Spleen (tissue), 11 donors: ENCODE results near the gene KCNK13. TPM values are rescaled to one million over a fixed set of nuclear protein-coding genes. Genes with fewer than 3 reads are reported as not detected.

Experiments
- DNase-seq: peaks from one replicate; pipeline ENCODE4 v3.0.0-alpha.2; 2020
- H3K27ac ChIP-seq, 8 donors: fragments of 200-600 bp; sonication (generic) in 7 of 8; 1 replicate in 4 of 8; 2 replicates in 4 of 8; pipeline versions ENCODE4 v1.5.0 to v1.8.0; 2016 to 2021; ENCODE audit warnings: inconsistent platforms in 4 of 8, mild to moderate bottlenecking in 4 of 8, moderate library complexity in 1 of 8
- H3K27me3 ChIP-seq, 7 donors: fragments of 200-600 bp; sonication (generic) in 6 of 7; replicated peaks in 1 of 7; 1 replicate in 4 of 7; 2 replicates in 3 of 7; pipeline versions ENCODE4 v1.5.0 to v1.8.0; 2016 to 2021; ENCODE audit warnings: inconsistent platforms in 3 of 7, mild to moderate bottlenecking in 1 of 7
- H3K36me3 ChIP-seq, 6 donors: fragments of 200-600 bp; sonication (generic) in 5 of 6; 1 replicate in 4 of 6; 2 replicates in 2 of 6; pipeline versions ENCODE4 v1.5.0 to v1.8.0; 2016 to 2021; ENCODE audit warnings: inconsistent platforms in 2 of 6
- H3K4me1 ChIP-seq, 6 donors: fragments of 200-600 bp; sonication (generic) in 5 of 6; 1 replicate in 3 of 6; 2 replicates in 3 of 6; pipeline versions ENCODE4 v1.5.0 to v1.8.0; 2016 to 2021; ENCODE audit warnings: inconsistent platforms in 3 of 6
- H3K4me3 ChIP-seq, 8 donors: fragments of 200-600 bp; sonication (generic) in 7 of 8; 1 replicate in 4 of 8; 2 replicates in 4 of 8; pipeline versions ENCODE4 v1.5.0 to v1.8.0; 2016 to 2021; ENCODE audit warnings: inconsistent platforms in 4 of 8, mild to moderate bottlenecking in 4 of 8, moderate library complexity in 2 of 8
- H3K9me3 ChIP-seq, 8 donors: fragments of 200-600 bp; sonication (generic) in 7 of 8; 1 replicate in 4 of 8; 2 replicates in 4 of 8; pipeline versions ENCODE4 v1.5.0 to v1.8.0; 2016 to 2021; ENCODE audit warnings: inconsistent platforms in 4 of 8
- CTCF ChIP-seq, 11 experiments: fragments of 200-600 bp in 7 of 11; fragments of 450-650 bp in 4 of 11; sonication (generic) in 4 of 11; IDR thresholded peaks in 8 of 11; conservative IDR thresholded peaks in 3 of 11; 1 replicate in 7 of 11; 2 replicates in 4 of 11; pipeline versions ENCODE4 v1.4.0 to v1.8.0; 2016 to 2021; ENCODE audit warnings: antibody characterized with exemption in 11 of 11, inconsistent platforms in 4 of 11, mild to moderate bottlenecking in 1 of 11
- POLR2A ChIP-seq, 3 donors: fragments of 450-650 bp; IDR thresholded peaks; one replicate each; pipeline ENCODE4 v1.5.1; 2017; ENCODE audit warnings: antibody characterized with exemption in 3 of 3, mild to moderate bottlenecking in 1 of 3
- POLR2AphosphoS5 ChIP-seq, 3 donors: sonication (generic); formaldehyde crosslinking; IDR thresholded peaks; one replicate each; pipeline ENCODE4 v1.5.1; 2017; ENCODE audit warnings: antibody characterized with exemption in 3 of 3
- WGBS, 5 donors: extraction: QIAGEN DNeasy Blood & Tissue Kit in 3 of 5; methylation state at CpG; one replicate each; pipeline versions ENCODE4 v1.1.5 to v1.1.7; 2013 to 2018; 5-methylcytosine and 5-hydroxymethylcytosine counted together
- intact Hi-C: fragments of 100-400 bp; cut with DNase I; formaldehyde crosslinking; loops from one replicate; pipeline ENCODE4 v1.15.0; 2023; ENCODE audit warnings: low total_unique reads
- polyA plus RNA-seq, 3 donors: library from polyadenylated mRNA; stranded (reverse); fragments of 200-250 nt; gene quantifications; one replicate each; pipeline ENCODE4 v1.2.1, GENCODE V29; 2013
- total RNA-seq, 7 donors: library from RNA; depleted of rRNA in 3 of 7; stranded (reverse); fragments of >200 nt in 3 of 7; fragmentation: NEBNext Ultra II Directional in 4 of 7; extraction: Animal tissue kit (Norgen Biotek cat#: 25700) in 4 of 7; gene quantifications; one replicate each; pipeline versions ENCODE4 v1.1.0 to v1.2.1, GENCODE V29; 2016 to 2021
- donor health status: healthy with polysubstance abuse.
- donor health status: DM: no; HTN: no; CAD: no; lungs with moderate emphysema.
- donor health status: DM: no; HTN: no; CAD: no.
- donor health status: Bipolar disorder and iron deficiency.
- donor health status: healthy.
- donor health status: DM: no; HTN: no; CAD: no.
- donor health status: DM: yes; HTN: yes; CAD: no.

The KCNK13 gene
- total and polyA plus RNA-seq, 10 donors, result 0.33 to 1.4 (median 0.94) TPM

- H3K4me1 ChIP-seq, result no peaks in the 10 kb centered on the region
- DNase-seq, result no peak
- no peaks in the 10 kb centered on the region for H3K9me3 ChIP-seq
- TF ChIP-seq POLR2A (IDR thresholded peaks at IDR 0.05), result no peak
- no peak for TF ChIP-seq POLR2AphosphoS5 (IDR thresholded peaks at IDR 0.05)
- peaks cover 0 to 15% (median 0%) of the 10 kb centered on the region in 7 donors for H3K27me3 ChIP-seq
- H3K27ac ChIP-seq, result no peak overlapping the region
- intact Hi-C loops, result no loop called here
- H3K36me3 ChIP-seq, result no peaks in the 10 kb centered on the region
- no peak overlapping the region for H3K4me3 ChIP-seq
- 50 to 79% (median 59%) methylated on average over 2 of the region's 2 CpGs for WGBS, 5 donors
Observed at GRCh38 chr14:90093942-90094595, 32.3 kb downstream of the KCNK13 start.

GRCh38 chr14:90095096-90095495 is 33.3 kb downstream of the KCNK13 start:
- Histone ChIP-seq H3K4me1 (no peaks in the 10 kb centered on the region), H3K9me3 (no peaks in the 10 kb centered on the region), H3K4me3 (no peak overlapping the region), H3K27me3 (peaks cover 0 to 15% (median 0%) of the 10 kb centered on the region in 7 donors), H3K36me3 (no peaks in the 10 kb centered on the region), H3K27ac (no peak overlapping the region)
- 88 to 92% (median 91%) methylated on average over 4 of the region's 4 CpGs for whole genome bisulfite sequencing, 5 donors
- no peak for TF ChIP-seq POLR2AphosphoS5 (IDR thresholded peaks at IDR 0.05)
- no peak for TF ChIP-seq CTCF (IDR thresholded peaks at IDR 0.05 in 8 of 11, conservative IDR thresholded peaks at IDR 0.05 in 3 of 11)
- no peak for TF ChIP-seq POLR2A (IDR thresholded peaks at IDR 0.05)
- no peak for DNase-seq
- intact Hi-C loops, result no loop called here

- intact Hi-C loops, result no loop called here
- no peak overlapping the region for H3K27ac ChIP-seq
- H3K27me3 ChIP-seq, result peaks cover 0 to 15% (median 0%) of the 10 kb centered on the region in 7 donors
- H3K9me3 ChIP-seq, result no peaks in the 10 kb centered on the region
- H3K4me3 ChIP-seq, result no peak overlapping the region
- no peak for DNase-seq
- WGBS, 5 donors, result 36 to 94% (median 86%) methylated on average over 1 of the region's 1 CpG
- TF ChIP-seq CTCF (IDR thresholded peaks at IDR 0.05 in 8 of 11, conservative IDR thresholded peaks at IDR 0.05 in 3 of 11) (no peak), POLR2AphosphoS5 (IDR thresholded peaks at IDR 0.05) (no peak), POLR2A (IDR thresholded peaks at IDR 0.05) (no peak)
- no peaks in the 10 kb centered on the region for H3K36me3 ChIP-seq
- H3K4me1 ChIP-seq, result no peaks in the 10 kb centered on the region
Observed at GRCh38 chr14:90096566-90096965, 34.8 kb downstream of the KCNK13 start.

GRCh38 chr14:90103808-90104207 is 42.0 kb downstream of the KCNK13 start:
- TF ChIP-seq POLR2AphosphoS5 (IDR thresholded peaks at IDR 0.05) (no peak), POLR2A (IDR thresholded peaks at IDR 0.05) (no peak), CTCF (IDR thresholded peaks at IDR 0.05 in 8 of 11, conservative IDR thresholded peaks at IDR 0.05 in 3 of 11) (no peak)
- Histone ChIP-seq H3K4me1 (no peaks in the 10 kb centered on the region), H3K4me3 (no peak overlapping the region), H3K27me3 (no peaks in the 10 kb centered on the region), H3K9me3 (no peaks in the 10 kb centered on the region), H3K36me3 (no peaks in the 10 kb centered on the region), H3K27ac (no peak overlapping the region)
- 76 to 92% (median 80%) methylated on average over 3 of the region's 3 CpGs for WGBS, 5 donors
- intact Hi-C loops, result no loop called here
- DNase-seq, result no peak
